Measurements from ENCODE around the gene CASP9. TPM values are rescaled to one million over a fixed set of nuclear protein-coding genes. Genes with fewer than 3 reads are reported as not detected.
A peak's percentile ranks its signal among the peaks of the same experiment; 100 is the strongest.
"Not testable (repeated sequence)": the region's sequence is repeated elsewhere in the genome, so short reads cannot be mapped to it uniquely, and the experiment has no call there.

Gene CASP9
- total RNA-seq, 6 donors from 2014 or later = 11.9 to 40.9 (median 15.0) TPM

GRCh38 chr1:15465674-15466073, 58.3 kb downstream of the CASP9 start:
- 39 to 79% methylated on average over 5 to 7 of the region's 7 CpGs for WGBS, 2 donors
- TF ChIP-seq EP300 (IDR thresholded peaks at IDR 0.05) (no peak), POLR2A (IDR thresholded peaks at IDR 0.05) (no peak), POLR2AphosphoS5 (IDR thresholded peaks at IDR 0.05) (no peak)
- TF ChIP-seq, protein P1, sequence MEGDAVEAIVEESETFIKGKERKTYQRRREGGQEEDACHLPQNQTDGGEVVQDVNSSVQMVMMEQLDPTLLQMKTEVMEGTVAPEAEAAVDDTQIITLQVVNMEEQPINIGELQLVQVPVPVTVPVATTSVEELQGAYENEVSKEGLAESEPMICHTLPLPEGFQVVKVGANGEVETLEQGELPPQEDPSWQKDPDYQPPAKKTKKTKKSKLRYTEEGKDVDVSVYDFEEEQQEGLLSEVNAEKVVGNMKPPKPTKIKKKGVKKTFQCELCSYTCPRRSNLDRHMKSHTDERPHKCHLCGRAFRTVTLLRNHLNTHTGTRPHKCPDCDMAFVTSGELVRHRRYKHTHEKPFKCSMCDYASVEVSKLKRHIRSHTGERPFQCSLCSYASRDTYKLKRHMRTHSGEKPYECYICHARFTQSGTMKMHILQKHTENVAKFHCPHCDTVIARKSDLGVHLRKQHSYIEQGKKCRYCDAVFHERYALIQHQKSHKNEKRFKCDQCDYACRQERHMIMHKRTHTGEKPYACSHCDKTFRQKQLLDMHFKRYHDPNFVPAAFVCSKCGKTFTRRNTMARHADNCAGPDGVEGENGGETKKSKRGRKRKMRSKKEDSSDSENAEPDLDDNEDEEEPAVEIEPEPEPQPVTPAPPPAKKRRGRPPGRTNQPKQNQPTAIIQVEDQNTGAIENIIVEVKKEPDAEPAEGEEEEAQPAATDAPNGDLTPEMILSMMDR (IDR thresholded peaks at IDR 0.05) = no peak
- peak in 1 of 2 donors; percentile 11 for ATAC-seq (ENCODE audit: low FRiP score in 2 of 2)
- Histone ChIP-seq H3K4me3 (no peak overlapping the region), H3K27ac (no peak overlapping the region), H3K4me1 (no peaks in the 10 kb centered on the region), H3K27me3 (no peaks in the 10 kb centered on the region), H3K36me3 (no peaks in the 10 kb centered on the region), H3K9me3 (no peaks in the 10 kb centered on the region)
- no peak for DNase-seq

DNA sequence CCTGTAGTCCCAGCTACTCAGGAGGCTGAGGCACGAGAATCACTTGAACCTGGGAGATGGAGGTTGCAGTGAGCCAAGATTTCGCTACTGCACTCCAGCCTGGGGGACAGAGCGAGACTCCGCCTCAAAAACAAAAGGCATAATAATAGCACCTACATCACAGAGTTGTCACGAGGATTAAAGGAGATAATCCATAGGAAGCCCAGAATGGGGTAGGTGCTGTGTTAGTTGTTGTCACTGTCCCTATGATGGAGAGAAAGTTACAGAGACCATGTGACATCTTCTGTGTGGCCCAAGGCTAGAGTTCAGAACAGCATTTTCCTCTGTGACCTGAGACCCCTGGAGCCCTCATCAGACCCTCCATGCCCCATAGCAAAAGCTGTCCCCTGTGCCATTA, 60.1 kb downstream of the CASP9 start:
- DNase-seq; H3K4me1 ChIP-seq; H3K4me3 ChIP-seq; H3K27ac ChIP-seq; H3K27me3 ChIP-seq; ATAC-seq (ENCODE audit: low FRiP score in 2 of 2); H3K9me3 ChIP-seq; H3K36me3 ChIP-seq: not testable (repeated sequence)
- WGBS, 2 donors = 81 to 86% methylated on average over 5 of the region's 5 CpGs

DNA sequence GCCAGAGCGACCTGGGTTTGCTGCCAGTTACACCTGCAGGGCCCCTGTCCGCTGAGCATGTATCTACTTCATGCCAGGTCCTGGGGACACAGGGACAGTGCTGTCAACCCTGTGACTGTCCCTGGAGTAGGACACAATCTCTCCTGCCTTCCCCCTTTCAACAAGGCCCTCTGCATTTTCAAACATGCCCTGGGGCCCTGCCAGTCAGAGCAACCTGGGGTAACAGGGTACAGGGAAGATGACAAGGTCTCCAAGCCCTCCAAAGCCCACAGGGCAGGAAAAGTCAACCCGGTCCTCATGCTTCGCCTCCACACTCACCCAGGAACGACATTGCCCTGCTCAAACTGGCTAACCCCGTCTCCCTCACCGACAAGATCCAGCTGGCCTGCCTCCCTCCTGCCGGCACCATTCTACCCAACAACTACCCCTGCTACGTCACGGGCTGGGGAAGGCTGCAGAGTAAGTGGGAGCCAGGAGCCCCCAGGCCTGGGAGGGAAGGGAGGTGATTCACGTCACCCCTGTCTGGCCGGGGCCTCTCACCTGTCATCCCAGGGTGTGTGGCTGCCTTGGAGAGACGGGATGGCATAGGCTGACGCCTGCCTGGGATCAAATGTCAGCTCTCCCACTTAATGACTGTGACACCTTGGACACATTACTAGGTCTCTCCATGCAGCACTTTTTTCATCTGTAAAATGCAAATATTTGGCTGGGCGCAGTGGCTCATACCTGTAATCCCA, 60.8 kb downstream of the CASP9 start:
- H3K27ac ChIP-seq, DNase-seq, H3K9me3 ChIP-seq, H3K4me1 ChIP-seq, H3K27me3 ChIP-seq, H3K36me3 ChIP-seq, H3K4me3 ChIP-seq: not testable (repeated sequence)
- 53 to 70% methylated on average over 11 to 15 of the region's 15 CpGs for WGBS, 2 donors
- peak in 1 of 2 donors; percentile 12 for ATAC-seq (ENCODE audit: low FRiP score in 2 of 2)

- no peak for DNase-seq
- Histone ChIP-seq H3K27me3 (no peaks in the 10 kb centered on the region), H3K27ac (no peak overlapping the region), H3K4me3 (no peak overlapping the region), H3K9me3 (no peaks in the 10 kb centered on the region), H3K36me3 (no peaks in the 10 kb centered on the region), H3K4me1 (no peaks in the 10 kb centered on the region)
- WGBS, 2 donors = 87 to 88% methylated on average over 9 of the region's 9 CpGs
- TF ChIP-seq, protein P1 (IDR thresholded peaks at IDR 0.05) = no peak
- no peak for TF ChIP-seq EP300 (IDR thresholded peaks at IDR 0.05)
- TF ChIP-seq POLR2A (IDR thresholded peaks at IDR 0.05) = no peak
- no peak for TF ChIP-seq POLR2AphosphoS5 (IDR thresholded peaks at IDR 0.05)
- no peak for ATAC-seq (ENCODE audit: low FRiP score in 2 of 2)
Observed at GRCh38 chr1:15460708-15461095, 63.3 kb downstream of the CASP9 start.

DNA sequence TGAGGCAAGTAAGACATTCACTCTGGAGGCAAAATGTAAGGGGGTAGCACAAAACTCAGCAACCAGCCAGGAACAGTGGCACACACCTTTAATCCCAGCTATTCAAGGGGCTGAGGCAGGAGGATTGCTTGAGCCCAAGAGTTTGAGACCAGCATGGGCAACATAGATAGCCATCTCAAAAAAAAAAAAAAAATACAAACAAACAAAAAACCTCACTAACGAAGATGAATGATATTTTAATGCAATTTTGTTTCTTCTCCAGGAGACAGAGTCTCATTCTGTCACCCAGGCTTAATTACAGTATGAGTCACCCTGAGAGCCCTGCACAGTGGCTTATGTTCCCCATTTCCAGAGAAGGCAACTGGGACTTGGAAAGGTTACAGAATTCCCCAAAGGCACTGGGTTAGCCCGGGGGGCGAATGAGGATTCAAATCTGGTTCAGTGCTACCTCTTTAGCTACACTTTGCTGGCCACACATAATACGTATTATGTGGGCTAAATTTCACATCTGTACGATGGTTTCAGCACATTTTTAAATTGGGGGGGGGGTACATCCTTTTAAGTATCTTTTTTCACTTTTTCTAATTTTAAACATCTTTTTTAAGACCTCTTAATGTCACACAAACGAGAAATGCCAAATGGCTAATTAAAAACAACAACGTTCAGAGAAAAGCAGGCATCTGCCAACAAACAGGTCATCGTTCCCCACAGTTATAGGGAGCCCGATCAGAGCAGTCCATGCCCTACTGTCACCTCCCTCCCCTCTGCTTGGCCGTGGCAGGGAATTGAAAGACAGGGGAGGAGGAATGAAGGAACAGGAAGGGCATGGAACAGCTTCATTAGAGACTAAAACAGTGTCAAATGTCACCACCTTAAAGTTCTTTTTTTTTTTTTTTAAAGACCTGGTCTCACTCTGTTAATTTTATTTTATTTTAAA, 64.0 kb downstream of the CASP9 start:
- WGBS, 2 donors = 54 to 62% methylated on average over 10 of the region's 10 CpGs
- DNase-seq (no peak), ATAC-seq (ENCODE audit: low FRiP score in 2 of 2) (no peak)
- no peaks in the 10 kb centered on the region for H3K9me3 ChIP-seq
- no peak overlapping the region for H3K27ac ChIP-seq
- TF ChIP-seq, protein P1 (IDR thresholded peaks at IDR 0.05) = no peak
- no peak for TF ChIP-seq POLR2AphosphoS5 (IDR thresholded peaks at IDR 0.05)
- TF ChIP-seq POLR2A (IDR thresholded peaks at IDR 0.05) = no peak
- TF ChIP-seq EP300 (IDR thresholded peaks at IDR 0.05) = no peak
- no peaks in the 10 kb centered on the region for H3K4me1 ChIP-seq
- no peaks in the 10 kb centered on the region for H3K36me3 ChIP-seq
- no peaks in the 10 kb centered on the region for H3K27me3 ChIP-seq
- H3K4me3 ChIP-seq = no peak overlapping the region

- not testable (repeated sequence) for DNase-seq; H3K36me3 ChIP-seq; H3K27me3 ChIP-seq; H3K27ac ChIP-seq; H3K4me1 ChIP-seq; H3K9me3 ChIP-seq; H3K4me3 ChIP-seq; ATAC-seq (ENCODE audit: low FRiP score in 2 of 2)
- WGBS, 2 donors = 85 to 98% methylated on average over 2 to 4 of the region's 4 CpGs
Observed at GRCh38 chr1:15458388-15458787, 65.6 kb downstream of the CASP9 start.
